GM15510 (cell line): ENCODE measurements around the gene ZNF467.

Experiments used
- POLR2A ChIP-seq: IDR thresholded peaks from 3 replicates; pipeline ENCODE4 v1.6.1; 2011; ENCODE audit warnings: borderline replicate concordance; ENCODE audit not compliant: insufficient read length; ENCODE audit errors: extremely low read depth

The ZNF467 gene

GRCh38 chr7:149718730-149719049 lies 54.7 kb downstream of the ZNF467 start:
- no peak for TF ChIP-seq POLR2A

DNA sequence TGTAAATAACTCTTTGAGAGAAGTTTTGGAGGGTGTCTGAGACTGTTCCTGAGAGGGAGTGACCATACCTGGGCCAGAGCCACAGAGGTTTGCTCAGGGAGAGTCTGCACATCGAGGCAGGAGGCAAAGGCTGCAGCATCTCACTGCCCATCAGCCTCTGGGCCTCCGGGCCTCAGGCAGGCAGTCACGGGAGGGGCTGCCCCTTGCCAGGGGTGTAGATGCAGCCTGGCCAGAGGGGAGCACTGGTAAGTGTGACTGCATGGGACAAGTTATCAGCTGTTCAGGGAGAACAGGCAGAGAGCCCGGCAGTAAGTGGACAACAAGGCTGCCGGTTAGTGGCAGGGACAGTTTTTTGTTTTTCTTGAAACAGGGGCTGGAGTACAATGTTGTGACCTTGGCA lies 55.9 kb downstream of the ZNF467 start:
- TF ChIP-seq POLR2A: no peak

DNA sequence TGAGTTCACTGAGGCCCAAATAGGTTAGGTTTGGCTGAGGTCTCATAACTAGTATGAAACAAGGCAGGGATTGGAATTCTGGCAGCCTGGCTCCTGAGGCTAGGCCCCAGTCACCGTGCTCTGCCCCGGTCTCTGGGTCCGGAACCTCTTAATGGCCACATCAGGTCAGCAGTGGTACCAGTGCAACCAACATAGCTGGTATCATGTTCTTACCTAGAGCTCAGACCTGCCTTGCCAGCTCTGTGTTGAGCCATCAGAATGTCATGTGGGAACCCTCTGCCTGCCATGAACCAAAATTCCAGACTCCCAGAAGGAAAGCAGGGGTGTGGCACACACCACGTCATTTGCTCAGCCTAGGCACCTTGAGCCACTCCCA lies 56.5 kb downstream of the ZNF467 start:
- TF ChIP-seq POLR2A: no peak

GRCh38 chr7:149716007-149716931 lies 57.1 kb downstream of the ZNF467 start:
- no peak for TF ChIP-seq POLR2A

GRCh38 chr7:149715476-149715875 lies 57.9 kb downstream of the ZNF467 start:
- no peak for TF ChIP-seq POLR2A

DNA sequence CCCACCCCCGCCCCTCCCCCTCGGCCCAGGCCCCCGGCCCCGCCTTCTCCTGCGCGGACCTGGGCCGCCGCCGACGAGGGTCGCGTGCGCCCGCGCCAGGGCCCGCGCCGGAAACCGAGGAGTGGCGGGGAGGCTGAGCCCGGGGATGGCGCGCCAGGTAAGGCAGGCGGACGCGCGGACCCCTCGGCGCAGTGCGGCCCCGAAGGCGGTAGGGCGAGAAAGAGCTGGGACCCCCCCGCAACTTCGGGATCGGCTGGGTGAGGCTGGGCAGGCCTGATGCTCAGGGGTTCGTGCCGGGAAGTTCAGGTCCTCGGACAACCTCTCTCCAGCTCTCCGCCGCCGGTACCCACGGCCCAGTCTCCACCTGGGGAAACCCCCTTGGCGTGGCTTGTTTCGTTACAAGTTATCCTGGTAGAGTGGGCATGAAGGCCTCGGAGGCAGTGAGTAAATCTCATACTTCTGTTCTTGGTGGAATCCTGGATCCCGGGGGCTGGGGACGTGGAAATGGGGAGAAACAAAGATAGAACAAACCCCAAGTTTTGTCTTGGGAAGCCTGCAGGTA lies 58.4 kb downstream of the ZNF467 start:
- peak; percentile 45 for TF ChIP-seq POLR2A
